ENCODE data around the gene PHF21B.

Gene PHF21B

DNA sequence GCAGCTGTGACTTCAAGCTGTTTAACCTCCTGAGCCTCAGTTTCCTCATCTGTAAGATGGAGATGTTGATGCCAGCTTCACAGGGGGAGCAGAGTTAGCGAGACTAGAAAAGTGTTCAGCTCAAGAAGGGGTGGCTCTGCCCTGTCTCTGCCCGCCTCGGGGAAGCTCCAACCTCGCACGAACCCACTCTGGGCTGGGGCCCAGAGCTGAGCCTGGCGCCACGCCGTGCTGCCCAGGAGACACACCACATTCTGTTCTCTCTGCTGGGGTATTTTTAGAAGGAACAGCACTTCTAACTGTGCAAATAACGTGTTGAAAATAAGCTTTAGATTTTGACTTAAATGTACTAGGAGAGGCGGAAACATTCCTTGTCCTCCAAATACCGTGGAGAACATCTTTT lies 74.1 kb downstream of the PHF21B start:
- no peaks in the 10 kb centered on the region for H3K9me3 Mint-ChIP-seq
- peaks cover 8% of the 10 kb centered on the region for H3K27me3 Mint-ChIP-seq
- no peaks in the 10 kb centered on the region for H3K36me3 Mint-ChIP-seq
- H3K27ac Mint-ChIP-seq: no peak overlapping the region
- no peak overlapping the region for H3K4me3 Mint-ChIP-seq
- ATAC-seq (ENCODE audit: low read depth) (no peak), DNase-seq (ENCODE audit: low spot score in 2 of 2) (no peak)
- no peaks in the 10 kb centered on the region for H3K4me1 Mint-ChIP-seq

DNA sequence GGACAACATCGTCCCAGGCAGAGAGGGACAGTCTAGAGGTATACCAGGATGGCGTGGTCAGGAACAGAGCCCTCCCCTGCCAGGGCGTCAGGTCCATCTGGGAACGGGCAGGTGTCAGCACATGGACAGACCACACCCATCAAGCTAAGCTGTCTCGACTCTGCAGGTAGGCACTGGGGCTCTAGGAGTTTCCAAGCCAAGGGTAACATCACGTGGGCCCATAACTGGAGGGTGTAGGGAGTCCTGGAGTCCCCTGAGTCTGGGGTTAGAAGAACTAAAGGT lies 75.4 kb downstream of the PHF21B start:
- peaks cover 8% of the 10 kb centered on the region for H3K27me3 Mint-ChIP-seq
- no peaks in the 10 kb centered on the region for H3K36me3 Mint-ChIP-seq
- ATAC-seq (ENCODE audit: low read depth) (no peak), DNase-seq (ENCODE audit: low spot score in 2 of 2) (no peak)
- no peak overlapping the region for H3K4me3 Mint-ChIP-seq
- H3K4me1 Mint-ChIP-seq: no peaks in the 10 kb centered on the region
- no peak overlapping the region for H3K27ac Mint-ChIP-seq
- H3K9me3 Mint-ChIP-seq: no peaks in the 10 kb centered on the region

DNA sequence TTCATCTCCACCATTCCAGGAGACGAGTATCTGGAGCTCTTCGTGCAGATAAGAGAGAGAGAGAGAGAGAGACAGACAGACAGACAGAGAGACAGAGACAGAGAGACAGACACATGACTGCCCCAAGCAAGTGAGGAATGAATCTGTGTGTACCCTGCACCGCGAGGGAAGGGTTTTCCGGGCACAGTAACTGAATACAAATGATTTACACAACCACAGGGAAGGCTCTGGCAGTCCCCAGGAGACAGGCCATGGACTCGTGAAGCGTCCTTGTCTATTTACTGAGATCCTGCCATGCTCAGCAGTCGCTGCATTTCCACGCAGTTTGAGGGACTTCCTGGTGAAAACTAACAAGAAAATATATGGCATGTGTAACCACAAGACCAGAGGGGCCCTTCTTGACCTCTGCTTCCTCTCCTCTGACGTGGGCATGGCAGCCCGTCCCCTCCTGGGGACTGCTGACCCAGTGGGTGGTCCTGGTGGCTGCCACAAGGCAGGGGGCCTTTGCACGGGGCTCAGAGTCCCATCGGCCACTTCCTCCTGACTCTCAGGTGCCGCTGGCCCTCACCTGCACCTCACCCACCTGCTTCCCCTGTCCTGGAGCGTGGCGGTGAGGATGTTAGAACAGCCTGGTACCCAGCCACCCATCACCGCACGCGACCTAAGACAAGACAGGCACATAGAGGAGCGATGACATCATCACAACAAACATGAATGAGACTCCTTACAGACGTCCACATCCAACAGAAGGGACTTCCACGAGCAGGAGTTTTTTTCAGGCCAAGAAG lies 75.9 kb downstream of the PHF21B start:
- Mint-ChIP-seq H3K4me3 (no peak overlapping the region), H3K27ac (no peak overlapping the region), H3K4me1 (no peaks in the 10 kb centered on the region), H3K36me3 (no peaks in the 10 kb centered on the region), H3K27me3 (peaks cover 8% of the 10 kb centered on the region), H3K9me3 (no peaks in the 10 kb centered on the region)
- ATAC-seq (ENCODE audit: low read depth): no peak
- DNase-seq (ENCODE audit: low spot score in 2 of 2): no peak

DNA sequence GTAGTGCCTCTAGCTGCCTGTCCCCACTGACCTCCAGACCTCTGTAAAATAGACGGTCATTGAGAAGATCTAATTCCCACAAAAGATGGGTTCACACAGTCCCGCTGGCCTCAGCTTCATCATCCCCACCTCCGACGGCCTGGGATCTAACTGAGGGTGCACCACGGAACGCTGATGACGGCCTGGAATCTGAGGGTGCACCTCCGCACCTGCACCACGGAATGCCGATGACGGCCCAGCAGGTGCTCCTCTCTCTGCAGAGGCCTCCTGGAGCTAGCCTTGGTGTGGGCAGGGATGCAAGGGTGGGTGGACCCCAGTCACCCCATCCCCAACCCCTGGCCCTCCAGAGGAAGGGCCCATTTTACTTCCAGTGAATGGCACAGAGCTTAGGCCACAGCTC lies 77.3 kb downstream of the PHF21B start:
- ATAC-seq (ENCODE audit: low read depth): no peak
- Mint-ChIP-seq H3K27me3 (peaks cover 10% of the 10 kb centered on the region), H3K4me1 (no peaks in the 10 kb centered on the region)

DNA sequence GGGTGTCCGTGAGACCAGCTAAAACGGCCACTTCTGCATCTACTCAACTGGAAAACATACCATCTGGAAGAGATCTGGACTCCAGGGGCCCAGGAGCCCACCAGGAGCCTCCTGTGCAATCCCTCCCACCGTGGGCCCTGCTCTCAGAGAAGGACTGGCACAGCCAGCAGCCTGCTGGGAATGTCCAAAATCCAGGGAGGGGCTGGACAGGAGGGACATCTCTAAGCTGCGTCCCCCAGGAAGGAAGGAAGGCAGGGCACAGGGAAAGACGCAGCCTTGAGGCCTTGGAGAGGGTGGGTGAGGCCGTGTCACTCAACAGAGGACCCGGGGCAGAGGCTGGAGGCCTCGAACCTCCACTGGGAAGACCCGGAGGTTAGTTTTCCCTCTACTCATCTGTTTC lies 78.0 kb downstream of the PHF21B start:
- Mint-ChIP-seq H3K4me1 (no peaks in the 10 kb centered on the region), H3K27ac (no peak overlapping the region), H3K27me3 (peaks cover 9% of the 10 kb centered on the region), H3K9me3 (no peaks in the 10 kb centered on the region), H3K4me3 (no peak overlapping the region), H3K36me3 (no peaks in the 10 kb centered on the region)
- no peak for DNase-seq (ENCODE audit: low spot score in 2 of 2)
- ATAC-seq (ENCODE audit: low read depth): no peak

More for the DNA sequence above, 77.3 kb downstream of the PHF21B start:
- H3K27ac Mint-ChIP-seq: no peak overlapping the region
- H3K9me3 Mint-ChIP-seq: no peaks in the 10 kb centered on the region
- H3K4me3 Mint-ChIP-seq: no peak overlapping the region
- H3K36me3 Mint-ChIP-seq: no peaks in the 10 kb centered on the region
- DNase-seq (ENCODE audit: low spot score in 2 of 2): no peak

DNA sequence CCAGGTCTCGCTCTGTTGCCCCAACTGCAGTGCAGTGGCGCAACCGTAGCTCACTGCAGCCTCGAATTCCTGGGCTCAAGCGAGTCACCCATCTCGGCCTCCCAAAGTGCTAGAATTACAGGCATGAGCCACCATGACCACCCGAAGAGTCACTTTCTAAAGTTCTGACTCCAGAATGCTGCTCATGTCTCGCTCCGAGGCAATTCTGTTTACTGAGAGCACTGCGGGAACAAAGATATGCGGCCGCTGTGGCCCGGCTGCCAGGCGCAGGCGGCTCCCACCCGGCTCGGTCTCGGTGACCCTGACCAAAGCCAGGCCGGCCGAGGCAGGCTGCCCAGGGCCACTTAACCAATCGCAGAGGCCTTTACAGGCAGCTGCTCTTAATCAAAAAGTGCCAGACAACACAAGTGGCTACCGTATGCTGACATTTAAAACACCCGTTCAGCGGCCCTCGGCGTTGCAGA lies 78.7 kb downstream of the PHF21B start:
- DNase-seq (ENCODE audit: low spot score in 2 of 2) (no peak), ATAC-seq (ENCODE audit: low read depth) (no peak)
- peaks cover 11% of the 10 kb centered on the region for H3K27me3 Mint-ChIP-seq
- H3K4me3 Mint-ChIP-seq: no peak overlapping the region
- H3K9me3 Mint-ChIP-seq: no peaks in the 10 kb centered on the region
- no peaks in the 10 kb centered on the region for H3K36me3 Mint-ChIP-seq
- no peaks in the 10 kb centered on the region for H3K4me1 Mint-ChIP-seq
- no peak overlapping the region for H3K27ac Mint-ChIP-seq

DNA sequence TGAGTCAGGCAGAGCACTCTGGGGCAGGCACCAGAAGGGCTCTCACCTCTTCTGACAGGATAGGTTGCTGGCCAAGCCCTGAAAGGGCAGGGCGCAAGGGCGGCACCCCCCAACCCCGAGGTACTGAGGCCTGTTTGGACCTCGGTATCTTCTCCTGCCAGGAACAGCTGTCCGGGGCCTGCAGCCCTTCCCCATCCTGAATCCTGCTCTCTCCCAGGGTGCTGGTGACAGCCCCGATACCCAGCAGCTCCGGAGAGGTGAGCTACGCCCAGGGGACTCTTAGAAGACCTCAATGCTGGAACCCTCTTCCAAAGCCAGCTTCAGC lies 79.1 kb downstream of the PHF21B start:
- no peak overlapping the region for H3K4me3 Mint-ChIP-seq
- ATAC-seq (ENCODE audit: low read depth) (no peak), DNase-seq (ENCODE audit: low spot score in 2 of 2) (no peak)
- H3K27me3 Mint-ChIP-seq: peaks cover 11% of the 10 kb centered on the region
- no peak overlapping the region for H3K27ac Mint-ChIP-seq
- H3K9me3 Mint-ChIP-seq: no peaks in the 10 kb centered on the region
- H3K36me3 Mint-ChIP-seq: no peaks in the 10 kb centered on the region
- no peaks in the 10 kb centered on the region for H3K4me1 Mint-ChIP-seq

DNA sequence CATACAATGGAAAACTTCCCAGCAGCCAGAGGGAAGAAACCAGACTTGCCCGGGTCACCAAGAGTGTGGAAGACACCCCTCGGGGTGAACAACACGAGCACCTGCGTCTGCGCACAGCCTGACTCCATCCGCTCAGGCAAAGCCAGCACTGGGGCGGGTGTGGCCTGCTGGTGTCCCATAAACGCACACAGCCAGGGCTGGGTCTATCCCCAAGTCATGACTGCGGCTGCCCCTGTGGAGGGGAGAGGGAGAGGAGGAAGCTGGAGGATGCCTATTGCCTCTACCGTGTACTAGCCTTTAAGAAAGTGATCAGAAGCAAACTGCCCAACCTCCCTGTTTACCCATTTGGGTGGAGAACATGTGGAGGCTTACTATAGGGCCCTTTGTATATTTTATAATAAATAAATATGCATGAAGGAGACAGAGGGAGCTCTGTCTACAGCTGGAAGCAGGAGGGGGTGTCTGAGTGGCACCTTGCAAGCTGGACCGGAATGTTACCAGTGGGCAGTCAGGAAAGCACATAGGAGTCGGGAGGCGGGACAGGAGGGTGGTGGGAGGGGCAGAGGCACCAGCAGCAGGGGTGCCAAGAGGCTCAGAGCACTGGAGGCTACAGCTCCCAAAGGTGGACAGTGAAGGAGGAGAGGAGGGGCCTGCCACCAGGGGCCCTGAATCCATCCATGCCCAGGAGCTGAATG lies 79.6 kb downstream of the PHF21B start:
- DNase-seq (ENCODE audit: low spot score in 2 of 2) (no peak), ATAC-seq (ENCODE audit: low read depth) (no peak)
- no peak overlapping the region for H3K4me3 Mint-ChIP-seq
- H3K36me3 Mint-ChIP-seq: no peaks in the 10 kb centered on the region
- H3K27ac Mint-ChIP-seq: no peak overlapping the region
- H3K9me3 Mint-ChIP-seq: no peaks in the 10 kb centered on the region
- H3K4me1 Mint-ChIP-seq: no peaks in the 10 kb centered on the region
- H3K27me3 Mint-ChIP-seq: peaks cover 11% of the 10 kb centered on the region

DNA sequence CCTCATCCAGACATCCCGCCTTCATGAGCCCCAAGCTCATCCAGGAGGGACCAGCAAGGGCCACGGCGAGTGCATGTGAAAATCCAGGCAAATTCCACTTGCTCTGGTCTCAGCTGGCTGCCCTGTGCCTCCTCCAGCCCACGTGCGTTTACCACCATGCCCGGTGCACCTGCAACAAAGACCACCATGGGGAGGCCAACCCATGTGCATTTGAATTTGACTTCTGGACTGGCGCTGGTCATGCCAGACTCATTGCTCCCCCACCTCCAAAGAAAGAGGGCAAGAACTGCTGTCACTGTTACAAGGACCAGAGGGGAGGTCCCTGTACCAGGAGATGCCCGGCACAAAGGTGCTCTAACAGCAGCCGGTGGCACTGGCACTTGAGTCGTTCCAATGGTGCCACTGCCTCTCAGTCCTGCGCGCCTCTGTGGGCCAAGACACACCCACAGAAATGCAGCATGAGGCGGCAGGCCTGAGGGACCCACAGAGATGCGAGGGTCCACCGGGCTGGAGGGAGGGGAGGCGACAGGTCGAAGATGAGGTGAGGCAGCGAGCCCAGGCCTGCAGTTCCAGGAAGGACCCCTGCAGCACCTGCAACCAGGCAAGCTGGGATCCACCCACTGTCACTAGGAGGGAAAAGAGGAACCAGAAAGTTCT lies 80.3 kb downstream of the PHF21B start:
- Mint-ChIP-seq H3K27me3 (peaks cover 11% of the 10 kb centered on the region), H3K9me3 (no peaks in the 10 kb centered on the region), H3K27ac (no peak overlapping the region), H3K4me3 (no peak overlapping the region), H3K36me3 (no peaks in the 10 kb centered on the region), H3K4me1 (no peaks in the 10 kb centered on the region)
- no peak for DNase-seq (ENCODE audit: low spot score in 2 of 2)
- ATAC-seq (ENCODE audit: low read depth): no peak

DNA sequence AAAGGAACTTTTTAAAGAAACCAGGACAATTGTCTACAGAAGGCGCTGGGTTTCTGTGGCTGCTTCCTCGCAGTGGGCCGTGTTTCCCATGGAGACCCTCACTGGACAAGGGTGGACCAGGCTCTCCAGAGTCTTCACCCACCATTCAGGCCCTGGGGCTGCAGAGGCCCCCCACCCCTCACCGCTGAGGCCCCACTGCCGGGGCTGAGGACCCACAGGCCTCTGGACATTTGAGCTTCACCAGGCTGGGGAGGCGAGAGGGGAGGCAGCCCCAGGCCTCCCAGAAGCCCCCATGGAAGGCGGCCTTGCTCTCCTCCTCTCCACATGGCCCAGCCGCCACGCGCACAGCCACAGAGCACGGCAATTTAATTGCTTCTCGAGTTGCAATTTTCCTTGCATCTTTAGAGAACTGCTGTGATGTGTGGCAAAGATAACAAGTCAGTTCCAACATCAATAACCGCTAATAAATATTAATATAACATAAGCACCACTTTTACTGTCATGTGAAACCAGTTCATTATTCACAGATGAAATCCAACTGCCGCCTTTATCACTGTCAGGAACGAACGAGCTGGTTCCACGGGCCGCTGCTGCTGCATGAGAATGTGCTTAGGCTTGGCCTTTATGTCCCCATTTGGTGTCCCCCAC lies 81.0 kb downstream of the PHF21B start:
- Mint-ChIP-seq H3K4me1 (no peaks in the 10 kb centered on the region), H3K9me3 (peaks cover under 1% of the 10 kb centered on the region), H3K4me3 (no peak overlapping the region), H3K27ac (no peak overlapping the region), H3K36me3 (no peaks in the 10 kb centered on the region), H3K27me3 (peaks cover 9% of the 10 kb centered on the region)
- ATAC-seq (ENCODE audit: low read depth) (no peak), DNase-seq (ENCODE audit: low spot score in 2 of 2) (no peak)

DNA sequence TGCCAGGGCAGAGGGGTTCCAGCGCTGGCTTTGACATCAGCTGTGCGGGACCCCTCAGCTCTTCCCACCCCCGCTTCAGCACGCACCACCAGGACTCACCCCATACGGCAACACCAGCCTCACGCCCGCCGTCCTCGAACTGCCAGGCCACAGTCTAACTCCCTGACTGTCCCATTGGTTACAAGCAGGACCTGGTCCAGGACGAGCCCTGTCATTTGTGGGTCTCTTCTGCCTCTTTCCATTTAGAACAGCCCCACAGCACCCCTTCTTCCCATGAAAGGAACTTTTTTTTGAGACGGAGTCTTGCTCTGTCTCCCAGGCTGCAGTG lies 81.7 kb downstream of the PHF21B start:
- Mint-ChIP-seq H3K4me1 (no peaks in the 10 kb centered on the region), H3K4me3 (no peak overlapping the region), H3K9me3 (peaks cover 2% of the 10 kb centered on the region), H3K27ac (no peak overlapping the region), H3K36me3 (peaks cover 1% of the 10 kb centered on the region), H3K27me3 (peaks cover 8% of the 10 kb centered on the region)
- DNase-seq (ENCODE audit: low spot score in 2 of 2): no peak
- no peak for ATAC-seq (ENCODE audit: low read depth)

DNA sequence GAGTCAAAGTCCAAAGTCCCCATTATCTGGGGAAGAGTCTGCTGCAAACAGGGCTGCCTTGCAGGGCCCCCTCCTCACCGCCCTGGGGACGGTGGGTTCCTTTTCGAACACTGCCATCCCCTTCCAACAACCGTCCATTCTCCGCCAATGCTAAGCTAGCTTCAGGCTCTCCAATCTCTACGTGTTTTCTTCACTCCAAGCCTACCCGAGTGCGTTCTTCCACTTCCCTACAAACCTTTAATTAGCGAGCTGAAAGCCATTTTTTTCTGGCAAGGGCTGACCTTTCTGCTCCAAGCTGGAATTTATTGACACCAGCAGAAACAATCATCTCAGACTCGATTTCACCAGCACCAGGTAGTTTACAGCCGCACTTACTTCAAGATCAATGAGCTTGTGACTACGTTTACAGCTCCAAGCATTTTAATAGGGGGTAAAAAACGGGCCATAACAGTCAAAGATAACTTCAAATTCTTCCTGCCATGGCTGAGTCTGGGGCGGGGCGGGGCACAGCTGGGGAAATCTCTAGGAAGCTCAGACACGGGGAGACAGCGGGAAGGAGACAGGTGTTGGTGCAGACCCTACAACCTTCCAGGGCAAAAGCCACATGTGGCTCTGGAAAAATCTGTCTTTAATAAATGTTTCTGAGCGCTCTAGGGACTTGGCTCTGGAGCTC lies 82.2 kb downstream of the PHF21B start:
- DNase-seq (ENCODE audit: low spot score in 2 of 2): no peak
- Mint-ChIP-seq H3K4me1 (no peaks in the 10 kb centered on the region), H3K27me3 (peaks cover 8% of the 10 kb centered on the region), H3K27ac (no peak overlapping the region), H3K36me3 (peaks cover 1% of the 10 kb centered on the region), H3K9me3 (peaks cover 2% of the 10 kb centered on the region), H3K4me3 (no peak overlapping the region)
- no peak for ATAC-seq (ENCODE audit: low read depth)

DNA sequence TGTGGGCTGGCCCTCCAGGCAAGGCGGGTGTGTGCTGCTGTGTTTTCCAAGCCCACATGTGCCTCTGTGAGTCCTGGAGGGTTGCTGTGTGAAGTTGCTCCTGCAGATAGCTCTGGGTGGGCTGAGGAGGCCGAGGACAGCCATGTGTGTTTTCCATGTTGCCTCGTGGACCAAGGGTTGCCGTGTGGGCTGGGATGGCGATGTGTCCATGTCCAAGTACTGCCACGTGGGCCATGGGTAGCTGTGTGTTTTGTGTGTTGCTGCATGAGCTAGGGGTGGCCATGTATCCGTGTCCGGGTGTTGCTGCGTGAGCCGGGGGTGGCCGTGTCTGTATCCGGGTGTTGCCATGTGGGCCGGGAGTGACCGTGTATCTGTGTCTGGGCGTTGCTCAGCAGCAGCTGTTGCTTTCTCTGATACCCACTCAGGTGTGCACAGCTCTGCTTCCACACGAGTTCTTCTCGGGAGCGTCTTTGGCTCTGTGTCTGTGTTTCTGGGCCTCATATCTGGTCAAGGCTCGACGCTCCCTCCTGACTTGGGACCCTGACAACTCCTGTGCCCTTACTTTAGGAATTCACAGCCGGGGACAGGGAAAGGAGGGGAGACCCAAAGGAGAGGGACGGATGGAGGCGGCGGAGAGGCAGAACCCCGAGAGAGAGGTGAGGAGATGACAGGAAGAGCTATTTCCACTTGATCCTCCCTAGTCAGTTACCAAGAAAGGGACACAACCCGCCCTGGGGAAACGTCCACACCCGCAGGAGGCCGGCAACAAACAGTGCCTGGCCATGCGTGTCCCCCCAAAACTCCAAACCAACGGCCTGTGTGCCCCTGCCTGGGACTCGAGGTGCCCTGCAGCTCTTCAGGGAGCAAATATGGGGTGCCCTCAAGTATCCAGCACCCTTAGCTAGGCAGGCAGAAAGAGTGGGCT lies 83.1 kb downstream of the PHF21B start:
- no peak for DNase-seq (ENCODE audit: low spot score in 2 of 2)
- H3K9me3 Mint-ChIP-seq: peaks cover 2% of the 10 kb centered on the region
- no peak for ATAC-seq (ENCODE audit: low read depth)
- H3K27me3 Mint-ChIP-seq: peaks cover 7% of the 10 kb centered on the region
- no peak overlapping the region for H3K27ac Mint-ChIP-seq
- H3K4me3 Mint-ChIP-seq: no peak overlapping the region
- H3K36me3 Mint-ChIP-seq: peaks cover 1% of the 10 kb centered on the region
- H3K4me1 Mint-ChIP-seq: no peaks in the 10 kb centered on the region
